ENCODE data around the gene IL9R. TPM values are rescaled to one million over a fixed set of nuclear protein-coding genes. Genes with fewer than 3 reads are reported as not detected.
"Not testable (repeated sequence)": the region's sequence is repeated elsewhere in the genome, so short reads cannot be mapped to it uniquely, and the experiment has no call there.

IL9R gene
- total RNA-seq, 1 experiment from 2014 or later: not detected

GRCh38 chrX:156028653-156029237 lies 31.2 kb downstream of the IL9R start:
- H3K4me1 ChIP-seq (ENCODE audit: insufficient read depth, low read length); ATAC-seq; BruUV-seq (replicated peaks): not testable (repeated sequence)

GRCh38 chrX:156029296-156029695 lies 31.8 kb downstream of the IL9R start:
- CTCF ChIA-PET; BruUV-seq (replicated peaks); H3K79me2 ChIP-seq (ENCODE audit: low read length); H3K4me2 ChIP-seq (ENCODE audit: low read length); intact Hi-C loops (cut with micrococcal nuclease); H3K9me2 ChIP-seq (replicated peaks; ENCODE audit: low read length); H4K20me1 ChIP-seq (ENCODE audit: low read length); H3K9me3 ChIP-seq (ENCODE audit: low read length); ATAC-seq; H2AFZ ChIP-seq (ENCODE audit: low read length); POLR2A ChIA-PET (ENCODE audit: unreplicated experiment); H3K9ac ChIP-seq (ENCODE audit: low read length); H3K27ac ChIP-seq (ENCODE audit: low read length); H3K27me3 ChIP-seq (ENCODE audit: low read length); H3K36me3 ChIP-seq (ENCODE audit: low read depth, low read length); H3K4me3 ChIP-seq (ENCODE audit: low read length); H3K4me1 ChIP-seq (ENCODE audit: insufficient read depth, low read length); DNase-seq; H3F3A ChIP-seq (ENCODE audit: low read length, unreplicated experiment): not testable (repeated sequence)

More at GRCh38 chrX:156028653-156029237, 31.2 kb downstream of the IL9R start:
- H3K36me3 ChIP-seq (ENCODE audit: low read depth, low read length); DNase-seq; H3K79me2 ChIP-seq (ENCODE audit: low read length); H3K9ac ChIP-seq (ENCODE audit: low read length); H3K4me3 ChIP-seq (ENCODE audit: low read length); H3K4me2 ChIP-seq (ENCODE audit: low read length); CTCF ChIA-PET; intact Hi-C loops (cut with micrococcal nuclease); H3F3A ChIP-seq (ENCODE audit: low read length, unreplicated experiment); H3K9me2 ChIP-seq (replicated peaks; ENCODE audit: low read length); H3K27ac ChIP-seq (ENCODE audit: low read length); H4K20me1 ChIP-seq (ENCODE audit: low read length); H3K9me3 ChIP-seq (ENCODE audit: low read length); POLR2A ChIA-PET (ENCODE audit: unreplicated experiment); H3K27me3 ChIP-seq (ENCODE audit: low read length); H2AFZ ChIP-seq (ENCODE audit: low read length): not testable (repeated sequence)

- H3K9me3 ChIP-seq (ENCODE audit: low read length); H3K27ac ChIP-seq (ENCODE audit: low read length); H3K36me3 ChIP-seq (ENCODE audit: low read depth, low read length); H2AFZ ChIP-seq (ENCODE audit: low read length); H3K9ac ChIP-seq (ENCODE audit: low read length); intact Hi-C loops (cut with micrococcal nuclease); H3F3A ChIP-seq (ENCODE audit: low read length, unreplicated experiment); H3K4me1 ChIP-seq (ENCODE audit: insufficient read depth, low read length); H4K20me1 ChIP-seq (ENCODE audit: low read length); POLR2A ChIA-PET (ENCODE audit: unreplicated experiment); BruUV-seq (replicated peaks); H3K27me3 ChIP-seq (ENCODE audit: low read length); DNase-seq; H3K4me3 ChIP-seq (ENCODE audit: low read length); H3K9me2 ChIP-seq (replicated peaks; ENCODE audit: low read length); CTCF ChIA-PET; ATAC-seq; H3K4me2 ChIP-seq (ENCODE audit: low read length); H3K79me2 ChIP-seq (ENCODE audit: low read length): not testable (repeated sequence)
These were observed 32.4 kb downstream of the IL9R start for GRCh38 chrX:156029707-156030442.

- H3K36me3 ChIP-seq (ENCODE audit: low read depth, low read length); H3K9me2 ChIP-seq (replicated peaks; ENCODE audit: low read length); POLR2A ChIA-PET (ENCODE audit: unreplicated experiment); intact Hi-C loops (cut with micrococcal nuclease); CTCF ChIA-PET; H3K4me1 ChIP-seq (ENCODE audit: insufficient read depth, low read length); DNase-seq; H3K9me3 ChIP-seq (ENCODE audit: low read length); H3K4me3 ChIP-seq (ENCODE audit: low read length); H3F3A ChIP-seq (ENCODE audit: low read length, unreplicated experiment); H2AFZ ChIP-seq (ENCODE audit: low read length); ATAC-seq; BruUV-seq (replicated peaks); H3K27me3 ChIP-seq (ENCODE audit: low read length); H3K27ac ChIP-seq (ENCODE audit: low read length); H3K9ac ChIP-seq (ENCODE audit: low read length); H3K79me2 ChIP-seq (ENCODE audit: low read length); H4K20me1 ChIP-seq (ENCODE audit: low read length); H3K4me2 ChIP-seq (ENCODE audit: low read length): not testable (repeated sequence)
These were observed 33.0 kb downstream of the IL9R start for GRCh38 chrX:156030474-156030873.

Other genes starting within 250 kb of the IL9R start
- gene VAMP7, start 116.4 kb upstream of the IL9R start, total RNA-seq (2014; rRNA removed): 37.5 and 40.4 TPM in 2 replicates

All from PC-3 (cell line).